Measurements from ENCODE around the gene CLEC17A. TPM values are rescaled to one million over a fixed set of nuclear protein-coding genes. Genes with fewer than 3 reads are reported as not detected.

CLEC17A gene
- total RNA-seq, 4 donors from 2014 or later: not detected

GRCh38 chr19:14565298-14565679 is 17.6 kb upstream of the CLEC17A start:
- Histone ChIP-seq H3K27ac (no peak overlapping the region), H3K9me3 (no peaks in the 10 kb centered on the region), H3K4me1 (peaks cover 44% of the 10 kb centered on the region), H3K4me3 (no peak overlapping the region), H3K27me3 (no peaks in the 10 kb centered on the region), H3K36me3 (peaks cover 35% of the 10 kb centered on the region)
- DNase-seq (ENCODE audit: low spot score in 2 of 2): no peak
- TF ChIP-seq CTCF (IDR thresholded peaks at IDR 0.05) (no peak), POLR2AphosphoS5 (IDR thresholded peaks at IDR 0.05) (no peak), POLR2A (IDR thresholded peaks at IDR 0.05) (no peak), EP300 (IDR thresholded peaks at IDR 0.05) (no peak)
- WGBS: 79% methylated on average over 9 of the region's 22 CpGs

DNA sequence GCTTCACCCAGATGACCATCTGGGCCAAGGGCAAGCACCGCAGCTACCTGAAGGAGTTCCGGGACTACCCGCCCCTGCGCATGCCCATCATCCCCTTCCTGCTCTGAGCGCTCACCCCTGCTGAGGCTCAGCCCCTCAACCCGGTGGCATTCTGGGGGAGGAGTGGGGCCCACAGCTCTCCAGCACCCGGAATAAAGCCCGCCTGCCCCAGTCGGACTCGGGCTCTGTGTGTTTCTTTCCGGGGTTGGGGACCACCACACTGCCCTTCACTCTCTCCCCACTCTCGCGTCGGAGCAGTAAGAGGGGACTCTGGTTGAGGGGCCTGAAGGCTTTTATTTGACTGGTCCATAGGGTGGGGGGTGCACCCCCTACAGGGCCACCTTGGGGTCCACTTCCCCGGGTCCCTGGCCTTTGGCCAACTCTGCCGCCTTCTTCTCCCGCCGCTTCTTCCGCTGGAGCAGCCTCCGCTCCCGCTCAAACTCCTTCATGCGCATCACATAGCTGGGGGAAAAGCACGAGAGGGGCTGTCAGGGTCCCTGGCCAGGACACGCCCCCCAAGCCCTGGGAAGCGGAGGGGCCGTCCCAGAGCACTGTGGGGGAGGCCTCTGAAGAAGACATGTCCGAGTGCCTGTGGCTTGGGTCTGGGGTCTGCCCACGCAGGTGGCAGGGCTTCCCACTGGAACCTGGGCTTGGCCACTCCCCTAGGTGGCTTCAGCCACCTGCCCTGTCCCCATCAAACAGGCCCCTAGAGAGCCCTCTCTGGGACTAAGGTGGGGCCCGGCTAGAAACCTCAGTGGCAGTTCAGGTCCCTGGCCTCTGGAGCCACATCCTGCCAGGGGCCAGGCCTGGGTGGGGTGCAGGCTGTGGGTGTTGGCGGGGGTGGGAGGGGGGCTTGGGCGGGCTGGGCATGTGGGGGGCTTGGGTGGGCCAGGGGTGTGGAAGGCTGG is 16.8 kb upstream of the CLEC17A start:
- no peak for DNase-seq (ENCODE audit: low spot score in 2 of 2)
- peaks cover 35% of the 10 kb centered on the region for H3K36me3 ChIP-seq
- H3K4me3 ChIP-seq: no peak overlapping the region
- no peaks in the 10 kb centered on the region for H3K27me3 ChIP-seq
- TF ChIP-seq POLR2A (IDR thresholded peaks at IDR 0.05): no peak
- TF ChIP-seq CTCF (IDR thresholded peaks at IDR 0.05): no peak
- no peak for TF ChIP-seq EP300 (IDR thresholded peaks at IDR 0.05)
- no peak for TF ChIP-seq POLR2AphosphoS5 (IDR thresholded peaks at IDR 0.05)
- no peaks in the 10 kb centered on the region for H3K9me3 ChIP-seq
- WGBS: 86% methylated on average over 29 of the region's 31 CpGs
- H3K27ac ChIP-seq: no peak overlapping the region
- H3K4me1 ChIP-seq: peaks cover 44% of the 10 kb centered on the region

GRCh38 chr19:14566712-14567077 is 16.2 kb upstream of the CLEC17A start:
- H3K9me3 ChIP-seq: no peaks in the 10 kb centered on the region
- WGBS: 73% methylated on average over 10 of the region's 18 CpGs
- TF ChIP-seq CTCF (IDR thresholded peaks at IDR 0.05): no peak
- TF ChIP-seq POLR2AphosphoS5 (IDR thresholded peaks at IDR 0.05): no peak
- no peak for TF ChIP-seq EP300 (IDR thresholded peaks at IDR 0.05)
- TF ChIP-seq POLR2A (IDR thresholded peaks at IDR 0.05): no peak
- no peak for DNase-seq (ENCODE audit: low spot score in 2 of 2)
- peaks cover 42% of the 10 kb centered on the region for H3K4me1 ChIP-seq
- no peak overlapping the region for H3K4me3 ChIP-seq
- no peak overlapping the region for H3K27ac ChIP-seq
- H3K27me3 ChIP-seq: no peaks in the 10 kb centered on the region
- peaks cover 35% of the 10 kb centered on the region for H3K36me3 ChIP-seq

GRCh38 chr19:14567079-14567478 is 15.8 kb upstream of the CLEC17A start:
- 83% methylated on average over 11 of the region's 11 CpGs for WGBS
- H3K9me3 ChIP-seq: no peaks in the 10 kb centered on the region
- peaks cover 39% of the 10 kb centered on the region for H3K4me1 ChIP-seq
- no peaks in the 10 kb centered on the region for H3K27me3 ChIP-seq
- H3K4me3 ChIP-seq: no peak overlapping the region
- no peak for TF ChIP-seq CTCF (IDR thresholded peaks at IDR 0.05)
- TF ChIP-seq EP300 (IDR thresholded peaks at IDR 0.05): no peak
- TF ChIP-seq POLR2AphosphoS5 (IDR thresholded peaks at IDR 0.05): no peak
- TF ChIP-seq POLR2A (IDR thresholded peaks at IDR 0.05): no peak
- DNase-seq (ENCODE audit: low spot score in 2 of 2): no peak
- no peak overlapping the region for H3K27ac ChIP-seq
- H3K36me3 ChIP-seq: peaks cover 35% of the 10 kb centered on the region

DNA sequence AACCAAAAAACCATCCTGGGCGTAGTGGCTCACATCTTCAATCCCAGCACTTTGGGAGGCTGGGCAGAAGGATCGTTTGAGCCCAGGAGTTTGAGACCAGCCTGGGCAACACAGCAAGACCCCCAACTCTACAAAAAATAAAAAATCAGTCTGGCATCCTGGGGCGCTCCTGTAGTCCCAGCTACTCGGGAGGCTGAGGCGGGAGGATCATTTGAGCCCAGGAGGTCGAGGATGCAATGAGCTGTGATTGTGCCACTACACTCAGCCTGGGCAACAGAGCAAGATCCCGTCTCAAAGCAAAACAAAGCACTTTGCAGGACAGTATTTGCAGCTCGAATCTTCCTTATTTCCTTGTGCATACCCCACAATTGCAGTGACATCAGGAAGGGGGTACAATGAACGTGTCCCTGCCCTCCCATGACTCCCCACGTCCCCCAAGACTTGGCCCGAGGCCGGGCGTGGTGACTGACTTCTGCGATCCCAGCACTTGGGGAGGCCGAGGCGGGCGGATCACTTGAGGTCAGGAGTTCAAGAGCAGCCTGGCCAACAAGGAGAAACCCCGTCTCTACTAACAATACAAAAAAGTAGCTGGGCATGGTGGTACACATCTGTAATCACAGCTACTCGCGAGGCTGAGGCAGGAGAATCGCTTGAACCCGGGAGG is 11.9 kb upstream of the CLEC17A start:
- WGBS: 49% methylated on average over 21 of the region's 22 CpGs
- TF ChIP-seq POLR2A (IDR thresholded peaks at IDR 0.05): no peak
- no peak for TF ChIP-seq EP300 (IDR thresholded peaks at IDR 0.05)
- TF ChIP-seq POLR2AphosphoS5 (IDR thresholded peaks at IDR 0.05): no peak

More for the DNA sequence above, 11.9 kb upstream of the CLEC17A start:
- peaks cover 25% of the 10 kb centered on the region for H3K4me1 ChIP-seq
- DNase-seq (ENCODE audit: low spot score in 2 of 2): no peak
- peak overlapping the region; percentile 73 for H3K4me3 ChIP-seq
- no peaks in the 10 kb centered on the region for H3K9me3 ChIP-seq
- no peaks in the 10 kb centered on the region for H3K27me3 ChIP-seq
- peak overlapping the region; percentile 83 for H3K27ac ChIP-seq
- peaks cover 15% of the 10 kb centered on the region for H3K36me3 ChIP-seq
